OCI-LY1 (cell line): Measurements from ENCODE around the gene COLEC12.

Experiments used
- CTCF ChIP-seq: fragments of 200-600 bp; sonication (generic), shearing (Covaris generic); IDR thresholded peaks from 2 replicates; pipeline ENCODE4 v1.5.1; 2017; ENCODE audit warnings: mild to moderate bottlenecking, antibody characterized with exemption, low read length, moderate library complexity, mixed read lengths
- EZH2 ChIP-seq: fragments of 200-600 bp; sonication (generic), shearing (Covaris generic); IDR thresholded peaks from 2 replicates; pipeline ENCODE4 v1.8.0; 2017; ENCODE audit warnings: borderline replicate concordance, mixed run types, mild to moderate bottlenecking, antibody characterized with exemption, low read length, moderate library complexity, mixed read lengths

- no peak for TF ChIP-seq CTCF
- no peak for TF ChIP-seq EZH2
Observed at GRCh38 chr18:366466-367061, 133.9 kb downstream of the COLEC12 start.
